NCI-H2196 treated with DMSO at 0.1 percent for 48 hours (cell line): Measurements from ENCODE around the gene DCTPP1.

Experiments
- DNase-seq: peaks from one replicate; lab custom pipeline; 2025; ENCODE audit not compliant: unreplicated experiment; lab: John Stamatoyannopoulos, UW

DCTPP1 gene

DNA sequence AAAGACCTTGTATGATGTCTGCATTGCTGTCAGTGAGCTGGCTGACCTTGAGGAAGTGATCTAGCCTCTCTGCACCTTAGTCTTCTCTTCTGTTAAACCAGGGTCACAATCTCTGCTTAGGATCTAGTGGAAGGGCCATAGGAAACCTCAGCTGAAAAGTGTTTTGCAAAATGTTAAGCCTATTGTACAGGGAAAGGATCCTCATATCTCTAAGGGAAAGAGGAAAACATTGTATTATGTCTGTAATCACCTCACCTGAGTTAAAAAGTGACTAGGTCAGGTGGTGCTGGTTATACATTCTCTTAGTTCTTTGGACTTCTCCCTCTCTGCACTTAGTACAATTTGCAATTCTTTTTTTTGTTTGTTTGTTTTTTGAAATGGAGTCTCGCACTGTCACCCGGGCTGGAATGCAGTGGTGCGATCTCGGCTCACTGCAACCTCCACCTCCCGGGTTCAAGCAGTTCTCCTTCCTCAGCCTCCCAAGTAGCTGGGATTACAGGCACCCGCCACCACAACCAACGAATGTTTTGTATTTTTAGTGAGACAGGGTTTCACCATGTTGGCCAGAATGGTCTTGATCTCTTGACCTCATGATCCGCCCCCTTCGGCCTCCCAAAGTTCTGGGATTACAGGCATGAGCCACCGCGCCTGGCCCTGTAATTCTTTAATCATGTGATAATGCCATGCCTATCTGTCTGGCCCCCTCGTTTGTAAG, 17.8 kb upstream of the DCTPP1 start:
- no peak for DNase-seq

DNA sequence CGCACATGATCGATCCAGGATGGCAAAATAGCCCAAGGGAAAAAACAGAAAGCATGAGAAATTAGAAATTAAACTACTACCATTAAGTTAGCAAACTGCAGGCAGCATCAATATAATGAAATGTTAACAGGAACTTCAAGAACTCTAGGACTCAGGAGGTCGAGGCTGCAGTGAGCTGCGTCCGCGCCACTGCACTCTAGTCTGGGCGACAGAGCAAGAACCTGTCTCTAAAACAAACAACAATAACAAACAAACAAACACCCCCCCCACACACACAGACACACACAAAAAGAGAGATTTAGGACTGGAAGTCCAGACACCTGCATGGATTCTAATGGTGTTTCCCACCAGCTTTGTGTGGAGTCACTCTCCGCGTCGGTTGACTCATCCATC, 16.4 kb upstream of the DCTPP1 start:
- DNase-seq = no peak

DNA sequence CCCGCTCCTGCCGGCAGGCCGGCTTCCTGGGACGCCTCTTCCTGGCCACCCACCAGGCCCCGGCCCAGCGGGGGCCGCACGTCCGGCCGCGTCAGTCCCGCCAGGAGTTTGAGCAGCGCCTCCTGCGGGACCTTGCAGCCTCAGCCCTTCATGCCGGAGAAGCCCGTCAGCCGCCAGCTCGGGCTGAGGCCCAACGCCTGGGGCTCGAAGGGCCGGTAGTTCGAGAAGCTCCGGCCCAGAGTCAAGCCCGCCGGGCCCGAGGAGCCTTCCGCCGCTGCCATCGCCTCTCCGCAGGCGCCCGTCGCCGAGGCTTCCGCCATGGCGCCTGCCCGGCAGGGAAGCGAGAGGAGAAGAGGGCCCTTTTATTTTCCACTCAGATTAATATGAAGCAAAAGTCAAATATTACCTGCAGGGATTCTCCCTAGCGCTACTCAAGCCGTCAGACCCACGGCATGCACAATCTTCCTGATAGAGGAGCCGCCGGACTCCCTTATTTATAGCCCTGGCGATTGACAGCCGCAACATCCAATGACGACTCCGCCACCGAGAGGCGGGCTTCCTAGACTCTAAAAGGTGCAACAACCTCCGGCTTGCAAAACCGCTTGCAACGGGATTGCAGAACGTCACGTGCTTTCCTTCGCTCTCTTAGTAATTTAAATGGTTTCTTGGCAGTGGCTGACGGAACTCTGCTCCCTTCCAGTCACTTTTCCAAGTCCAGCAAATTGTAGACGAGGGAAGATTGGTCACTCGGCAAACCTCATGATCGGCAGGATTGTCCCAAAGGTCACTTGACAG, 15.8 kb upstream of the DCTPP1 start, which contains the start of gene SEPHS2:
TSS of gene SEPHS2 (minus strand) at position 467 of the 795 bp plus-strand sequence. CDS start at position 320, 147 bp downstream.
- peak; percentile 84 for DNase-seq

DNA sequence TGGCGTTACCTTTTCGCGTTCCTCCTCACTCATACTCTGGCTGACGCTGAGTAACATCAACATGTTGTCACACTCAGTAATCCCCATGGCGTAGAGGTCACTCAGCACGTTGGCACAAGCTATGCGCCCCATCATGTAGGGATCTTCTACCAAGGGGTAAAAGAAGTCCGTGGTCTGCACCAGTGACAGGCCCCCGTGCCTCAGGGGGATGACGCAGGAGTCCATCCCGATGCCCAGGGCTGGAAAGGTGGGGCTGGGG, 15.2 kb upstream of the DCTPP1 start:
- no peak for DNase-seq

DNA sequence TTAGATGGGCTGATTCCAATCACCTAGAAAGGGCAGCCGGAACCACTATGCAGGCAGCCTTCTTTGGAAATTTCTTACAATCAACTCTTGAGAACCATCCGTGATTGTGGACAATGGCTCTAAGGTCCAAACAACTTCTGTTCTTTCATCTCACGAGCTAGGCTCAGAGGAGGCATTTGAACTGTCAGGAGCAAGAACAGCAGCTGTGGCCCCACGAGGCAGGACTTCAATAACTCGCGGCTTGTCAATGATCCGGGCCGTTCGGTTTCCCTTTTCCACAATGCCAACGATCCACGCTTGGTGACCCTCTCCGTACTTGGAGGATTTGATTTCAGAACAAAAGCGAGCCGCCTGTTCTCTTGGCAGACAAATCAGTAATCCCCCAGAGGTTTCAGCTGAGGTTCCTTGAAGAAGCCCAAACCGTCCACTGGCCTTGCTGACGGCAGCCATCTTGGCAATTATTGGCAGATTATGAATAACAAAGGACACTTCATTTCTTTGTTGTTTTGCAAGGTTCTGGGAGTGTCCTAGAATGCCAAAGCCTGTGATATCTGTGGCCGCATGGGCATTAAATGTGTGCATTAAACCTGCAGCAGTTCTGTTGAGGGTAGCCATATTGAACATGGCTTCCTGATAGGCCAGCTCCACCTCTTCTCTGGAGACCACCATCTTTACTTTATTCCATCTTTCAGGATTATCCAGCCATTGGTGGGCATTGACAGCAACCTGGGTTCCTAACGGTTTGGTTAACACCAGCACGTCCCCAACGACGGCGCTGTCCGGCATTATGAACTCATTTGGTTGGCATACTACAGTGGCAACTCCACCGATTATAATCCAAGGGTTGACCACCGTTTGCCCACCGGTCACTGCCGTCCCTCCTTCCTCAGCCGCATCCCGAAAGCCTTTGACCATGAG, 14.7 kb upstream of the DCTPP1 start:
- DNase-seq = no peak

DNA sequence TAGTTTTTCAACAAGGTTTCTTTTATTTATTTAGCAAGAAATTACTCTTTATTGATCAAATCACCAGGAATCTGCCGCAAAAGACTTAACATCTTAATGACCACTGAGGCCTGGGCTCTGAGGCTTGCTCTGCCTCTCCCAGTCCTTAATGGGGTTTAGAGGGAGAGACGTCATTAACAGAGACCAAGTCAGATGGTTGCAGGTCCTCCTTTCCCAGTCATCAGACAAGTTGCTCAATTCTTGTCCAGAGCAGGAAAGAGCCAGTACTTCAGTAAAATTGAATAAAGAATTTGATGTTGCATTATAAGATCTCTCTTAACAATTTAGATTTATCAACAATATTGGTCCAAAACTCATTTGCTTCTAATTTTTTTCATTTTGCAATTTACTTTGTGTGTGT, 13.8 kb upstream of the DCTPP1 start:
- no peak for DNase-seq

DNA sequence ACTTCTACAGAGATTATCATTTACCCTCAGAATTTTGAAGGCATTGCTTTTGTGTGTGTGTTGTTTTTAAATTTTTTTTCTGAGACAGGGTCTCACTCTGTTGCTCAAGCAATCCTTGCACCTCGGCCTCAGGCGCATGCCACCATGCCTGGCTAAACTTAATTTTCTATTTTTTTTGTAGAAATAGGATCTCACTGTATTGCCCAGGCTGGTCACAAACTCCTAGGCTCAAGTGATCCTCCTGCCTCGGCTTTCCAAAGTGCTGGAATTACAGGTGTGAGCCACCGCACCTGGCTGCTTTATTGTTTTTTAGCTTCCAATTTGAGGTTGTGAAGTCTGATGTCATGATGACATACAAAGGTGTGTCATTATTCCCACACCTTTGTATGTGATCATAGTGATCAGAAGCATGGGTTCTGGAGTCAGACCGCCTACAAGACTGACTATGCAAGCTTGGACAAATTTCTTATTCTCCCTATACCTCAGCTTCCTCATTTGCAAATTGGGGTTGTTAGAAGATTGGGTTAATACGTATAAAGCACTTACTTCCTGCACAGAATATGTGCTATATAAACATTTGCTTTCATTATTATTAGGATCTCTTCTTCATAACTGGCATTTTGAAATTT, 10.0 kb upstream of the DCTPP1 start:
- no peak for DNase-seq

DNA sequence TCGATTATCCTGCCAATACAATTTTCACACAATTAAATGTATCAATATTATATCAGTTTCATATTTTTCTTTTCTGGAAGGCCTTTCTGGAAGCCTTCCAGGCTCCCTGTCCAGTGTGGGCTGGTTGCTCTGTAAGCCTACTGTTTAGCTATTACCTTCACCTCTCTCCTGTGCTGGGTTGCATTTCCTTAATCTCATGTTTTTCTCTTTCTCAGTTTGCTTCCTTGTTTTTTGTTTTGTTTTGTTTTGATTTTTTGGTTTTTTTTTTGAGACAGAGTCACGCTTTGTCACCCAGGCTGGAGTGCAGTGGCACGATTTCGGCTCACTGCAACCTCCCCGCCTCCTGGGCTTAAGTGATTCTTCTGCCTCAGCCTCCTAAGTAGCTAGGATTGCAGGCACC, 9.0 kb upstream of the DCTPP1 start:
- DNase-seq = no peak

DNA sequence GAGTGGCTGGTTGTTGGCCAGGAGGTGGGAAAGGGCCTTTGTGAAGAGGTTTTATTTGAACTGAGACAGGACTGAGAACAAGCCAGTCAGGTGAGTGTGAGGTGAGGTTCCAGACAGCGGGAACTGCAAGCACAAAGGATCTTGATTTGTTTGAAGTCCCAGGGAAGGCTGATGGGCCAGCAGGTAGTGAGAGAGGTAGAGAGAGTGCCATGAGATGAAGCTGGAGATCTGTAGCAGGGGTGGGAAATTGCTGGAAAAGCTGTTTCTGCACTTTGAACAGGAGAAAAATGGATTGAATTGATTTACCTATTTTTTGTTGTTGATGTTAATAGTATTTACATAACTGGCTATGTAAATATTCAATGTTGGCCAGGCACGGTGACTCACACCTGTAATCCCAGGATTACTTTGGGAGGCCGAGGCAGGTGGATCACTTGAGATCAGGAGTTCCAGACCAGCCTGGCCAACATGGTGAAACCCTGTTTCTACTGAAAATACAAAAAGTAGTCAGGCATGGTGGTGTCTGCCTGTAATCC, 7.7 kb upstream of the DCTPP1 start:
- peak; percentile 90 for DNase-seq

DNA sequence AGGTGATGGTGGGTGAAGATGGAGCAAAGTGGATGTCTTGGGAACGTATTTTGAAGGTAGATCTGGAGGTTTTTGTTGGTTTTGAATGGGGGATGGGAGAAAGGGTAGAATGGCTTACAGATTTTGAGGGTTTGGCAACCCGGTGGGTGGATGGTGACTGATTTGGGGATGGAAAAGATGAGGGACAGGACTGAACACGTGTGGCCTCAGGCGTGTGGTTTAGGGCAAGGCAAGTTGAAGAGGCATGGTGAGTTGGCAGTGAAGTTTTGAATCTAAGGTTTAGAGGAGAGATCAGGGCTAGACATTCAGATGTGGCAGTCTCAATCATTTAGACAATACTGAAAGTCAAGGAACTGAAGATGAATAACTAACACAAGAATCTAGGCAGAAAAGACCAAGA, 5.0 kb upstream of the DCTPP1 start:
- DNase-seq = no peak

DNA sequence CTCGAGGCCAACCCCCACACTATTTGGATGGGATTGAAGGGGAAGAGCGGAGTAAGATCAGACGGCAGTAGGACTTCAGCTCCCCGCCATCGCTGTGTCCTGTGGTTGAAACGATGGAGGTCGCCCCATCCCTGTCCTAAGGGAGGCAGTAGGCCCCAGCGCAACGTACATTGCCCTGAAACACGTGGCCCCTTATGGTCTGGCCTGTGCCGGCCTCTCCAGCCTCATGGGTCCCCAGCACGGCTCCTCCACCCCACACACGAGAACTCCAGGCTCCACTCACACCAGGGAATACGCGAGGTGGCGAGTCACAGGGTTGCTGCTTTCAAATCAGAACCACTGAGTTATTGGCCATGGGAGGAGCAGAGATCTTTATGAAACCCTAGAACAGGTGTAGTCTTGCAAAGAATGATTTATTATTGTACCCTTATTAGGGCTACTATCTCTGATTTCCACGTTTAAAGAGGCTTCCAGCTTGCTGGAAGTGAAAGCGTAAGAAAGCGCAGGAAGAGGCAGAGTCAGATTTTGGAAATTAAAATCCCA, 669 bp upstream of the DCTPP1 start:
- no peak for DNase-seq

DNA sequence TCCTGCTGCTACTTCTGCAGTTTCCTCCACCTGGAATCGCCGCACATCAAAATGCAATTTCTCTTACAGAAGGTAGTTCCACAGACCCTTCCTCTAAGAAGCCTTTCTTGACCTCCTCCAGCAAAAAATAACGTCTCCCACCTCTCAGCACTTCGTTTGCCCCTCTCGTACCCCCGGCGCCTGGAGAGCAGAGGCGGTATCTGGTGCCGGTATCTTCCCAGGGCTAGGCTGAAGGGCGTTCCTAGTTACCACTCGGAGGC, 482 bp downstream of the DCTPP1 start:
- no peak for DNase-seq

DNA sequence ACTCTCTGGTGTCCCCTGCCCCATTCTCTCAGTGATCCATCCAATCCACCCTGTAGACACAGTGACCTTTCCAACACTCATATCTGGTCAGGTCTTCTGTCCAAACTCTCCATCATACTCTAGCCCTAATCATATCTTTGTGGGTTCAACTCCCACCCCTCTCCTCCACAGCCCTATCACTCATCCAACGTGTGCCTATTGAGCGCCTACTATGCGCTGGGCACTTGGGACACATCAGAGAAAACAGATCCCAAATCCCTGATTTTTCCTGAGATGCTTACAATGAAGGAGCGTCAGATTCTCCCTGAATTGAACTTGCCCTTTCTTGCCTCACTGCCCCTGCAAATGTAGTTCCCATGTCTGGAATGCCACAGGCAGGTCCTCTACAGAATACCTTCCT, 1.8 kb downstream of the DCTPP1 start:
- DNase-seq = no peak

DNA sequence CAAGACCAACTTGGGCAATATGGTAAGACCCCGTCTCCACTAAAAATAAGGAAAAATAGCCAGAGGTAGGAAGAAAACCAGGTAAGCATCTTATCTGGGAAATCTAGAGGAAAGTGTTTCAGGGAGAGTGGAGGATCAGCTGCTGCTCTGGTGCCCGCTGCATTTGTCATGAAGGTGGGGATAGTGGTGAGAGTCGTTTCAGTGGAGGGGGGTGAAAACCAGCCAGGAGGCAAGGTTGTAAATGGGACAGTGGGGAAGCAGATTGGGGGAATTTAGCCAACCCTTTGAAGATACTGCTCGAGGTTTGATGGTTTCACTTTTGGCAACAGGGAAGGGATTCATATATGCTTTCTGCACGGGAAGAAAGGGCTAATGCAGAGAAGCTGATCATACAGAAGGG, 8.8 kb downstream of the DCTPP1 start:
- no peak for DNase-seq

DNA sequence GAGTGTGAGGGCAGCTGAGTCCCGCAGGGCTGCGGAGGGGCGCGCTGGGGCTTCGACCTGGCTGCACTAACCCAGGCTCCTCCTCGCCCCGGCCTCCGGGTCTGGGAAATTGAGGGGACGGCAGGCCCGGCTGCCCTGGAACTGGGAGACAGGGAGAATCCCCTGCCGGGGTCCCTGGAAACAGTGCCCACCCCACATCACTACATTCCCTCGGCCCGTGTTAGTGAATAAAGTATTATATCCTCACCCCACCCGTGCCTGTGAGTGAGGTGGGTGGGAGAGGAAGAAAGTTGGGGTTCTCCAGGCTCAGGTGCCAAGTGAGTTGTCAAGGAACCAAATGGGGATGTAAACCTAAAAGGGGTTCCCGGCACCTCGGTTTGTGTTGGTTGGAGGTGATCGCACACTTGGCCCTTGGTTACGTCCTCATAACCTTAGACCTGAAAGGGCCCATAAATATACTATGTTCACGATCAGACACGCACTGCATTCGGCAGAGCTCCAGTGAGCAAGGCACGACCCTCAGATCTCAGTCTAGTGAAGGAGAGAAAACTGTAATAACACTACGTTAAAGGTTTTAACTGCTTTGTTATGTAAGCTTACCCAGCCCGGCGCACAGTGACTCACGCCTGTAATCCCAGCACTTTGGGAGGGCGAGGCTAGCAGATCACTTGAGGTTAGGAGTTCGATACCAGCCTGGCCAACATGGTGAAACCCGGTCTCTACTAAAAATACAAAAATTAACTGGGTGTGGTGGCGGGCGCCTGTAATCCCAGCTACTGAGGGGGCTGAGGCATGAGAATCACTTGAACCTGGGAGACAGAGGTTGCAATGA, 11.3 kb downstream of the DCTPP1 start:
- no peak for DNase-seq

DNA sequence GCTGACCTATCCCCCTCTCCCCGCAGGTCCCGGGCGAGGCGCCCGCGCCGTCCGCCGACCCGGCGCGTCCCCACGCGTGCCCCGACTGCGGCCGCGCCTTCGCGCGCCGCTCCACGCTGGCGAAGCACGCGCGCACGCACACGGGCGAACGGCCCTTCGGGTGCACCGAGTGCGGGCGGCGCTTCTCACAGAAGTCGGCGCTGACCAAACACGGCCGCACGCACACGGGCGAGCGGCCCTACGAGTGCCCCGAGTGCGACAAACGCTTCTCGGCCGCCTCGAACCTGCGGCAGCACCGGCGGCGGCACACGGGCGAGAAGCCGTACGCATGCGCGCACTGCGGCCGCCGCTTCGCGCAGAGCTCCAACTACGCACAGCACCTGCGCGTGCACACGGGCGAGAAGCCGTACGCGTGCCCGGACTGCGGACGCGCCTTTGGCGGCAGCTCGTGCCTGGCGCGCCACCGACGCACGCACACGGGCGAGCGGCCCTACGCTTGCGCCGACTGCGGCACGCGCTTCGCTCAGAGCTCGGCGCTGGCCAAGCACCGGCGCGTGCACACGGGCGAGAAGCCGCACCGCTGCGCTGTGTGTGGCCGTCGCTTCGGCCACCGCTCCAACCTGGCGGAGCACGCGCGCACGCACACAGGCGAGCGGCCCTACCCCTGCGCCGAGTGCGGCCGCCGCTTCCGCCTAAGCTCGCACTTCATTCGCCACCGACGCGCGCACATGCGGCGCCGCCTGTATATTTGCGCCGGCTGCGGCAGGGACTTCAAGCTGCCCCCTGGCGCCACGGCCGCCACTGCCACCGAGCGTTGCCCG, 12.1 kb downstream of the DCTPP1 start:
- DNase-seq = peak; percentile 92

DNA sequence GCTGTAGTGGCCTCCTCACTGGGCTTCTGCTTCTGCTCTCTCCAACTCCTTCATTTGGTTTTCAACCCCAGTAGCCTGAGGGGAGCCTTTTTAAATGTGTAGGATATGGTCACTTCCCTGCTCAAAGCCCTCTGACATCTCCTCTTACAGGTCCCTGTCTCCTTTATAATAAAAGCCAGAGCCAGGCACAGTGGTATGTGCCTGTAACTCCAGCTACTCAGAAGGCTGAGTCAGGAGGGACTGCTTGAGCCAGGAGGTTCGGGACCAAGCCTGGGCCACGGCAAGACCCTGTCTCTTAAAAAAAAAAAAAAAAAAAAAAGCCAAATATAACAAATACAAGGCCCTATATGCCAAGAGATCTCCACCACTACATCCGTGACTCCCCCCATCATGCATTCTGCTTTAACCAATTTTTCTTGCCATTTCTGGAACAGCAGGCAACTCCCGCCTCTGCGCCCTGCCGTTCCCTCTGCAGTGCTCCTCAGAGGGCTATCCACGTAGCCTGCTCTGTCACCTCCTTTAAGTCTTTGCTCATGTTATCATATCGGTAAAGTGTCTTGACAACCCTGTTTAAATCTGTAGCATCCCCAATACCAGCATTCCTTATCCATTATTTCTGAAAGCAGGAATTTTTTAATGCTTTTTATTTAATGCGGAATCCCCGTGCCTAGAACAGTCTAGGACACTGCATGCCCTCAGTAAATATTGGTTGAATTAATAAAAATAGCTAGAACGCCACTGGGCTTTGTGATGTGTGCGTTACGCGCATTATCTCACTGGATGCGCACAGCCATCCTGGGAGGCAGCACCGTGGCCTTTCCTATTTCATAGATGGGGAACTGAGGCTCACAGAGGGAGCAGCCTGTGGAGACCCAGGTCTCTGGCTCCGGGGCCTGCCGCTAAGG, 13.0 kb downstream of the DCTPP1 start:
- no peak for DNase-seq

DNA sequence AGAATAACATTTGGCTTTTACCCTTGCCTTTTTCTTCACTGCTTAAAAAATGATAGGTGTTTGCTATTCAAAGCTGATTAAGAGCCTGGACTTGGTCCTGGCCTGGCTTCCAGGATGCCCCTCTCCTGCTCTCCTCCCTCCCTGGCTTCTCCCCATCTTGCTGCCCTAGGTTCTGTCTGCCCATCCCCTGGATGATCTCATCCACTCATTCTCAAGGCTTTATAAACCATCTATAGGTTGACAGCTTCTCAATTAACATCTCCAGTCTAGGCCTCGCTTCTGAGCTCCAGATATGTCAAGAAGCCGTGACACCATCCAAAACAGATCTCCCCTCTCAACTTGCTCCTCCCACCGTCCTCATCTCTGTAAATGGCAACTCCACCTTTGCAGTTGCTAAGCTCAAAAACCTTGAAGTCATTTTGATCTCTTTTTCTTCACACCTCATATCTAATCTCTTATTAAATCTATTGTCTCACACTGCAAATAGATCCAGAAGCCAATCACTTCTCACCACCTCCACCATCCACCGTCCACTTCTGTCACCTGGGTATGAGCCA, 13.7 kb downstream of the DCTPP1 start:
- no peak for DNase-seq
